GM12874 (cell line): ENCODE results near the gene CHST12.

Experiments
- CTCF ChIP-seq: IDR thresholded peaks from 2 replicates; pipeline ENCODE4 v1.5.1; 2011; ENCODE audit warnings: low read depth, mild to moderate bottlenecking, control low read depth, low read length, moderate library complexity; ENCODE audit not compliant: insufficient read depth

The CHST12 gene

GRCh38 chr7:2403014-2403717, at the start of gene CHST12:
CHST12 (plus strand) TSS chr7:2403611; CDS start chr7:2432640, 29,029 bp downstream.
- TF ChIP-seq CTCF = no peak

- TF ChIP-seq CTCF = no peak
Measured at GRCh38 chr7:2353936-2354185, 49.5 kb upstream of the CHST12 start.

- TF ChIP-seq CTCF = no peak
Measured at GRCh38 chr7:2354186-2354938, 49.0 kb upstream of the CHST12 start, which contains the start of gene EIF3B. EIF3B (plus strand) TSS chr7:2354827; CDS start chr7:2354922, 95 bp downstream.

GRCh38 chr7:2354939-2355704, 48.3 kb upstream of the CHST12 start:
- no peak for TF ChIP-seq CTCF

GRCh38 chr7:2355705-2356008, 47.8 kb upstream of the CHST12 start:
- TF ChIP-seq CTCF = no peak

GRCh38 chr7:2357165-2357564, 46.2 kb upstream of the CHST12 start:
- TF ChIP-seq CTCF = no peak

GRCh38 chr7:2357571-2357970, 45.8 kb upstream of the CHST12 start:
- no peak for TF ChIP-seq CTCF
